Cardiac muscle cell (in vitro differentiated cells and primary cell): ENCODE results near the gene DR1. TPM values are rescaled to one million over a fixed set of nuclear protein-coding genes. Genes with fewer than 3 reads are reported as not detected.

Experiments
- DNase-seq, 2 donors: peaks; one replicate each; pipeline versions ENCODE4 v3.0.0 to v3.0.0-alpha.2; 2010 to 2017; ENCODE audit warnings: low read depth in 1 of 2, low spot score in 1 of 2
- H3K27ac ChIP-seq: fragments of 200-600 bp; sonication (generic); 2 replicates; pipeline ENCODE4 v1.5.1; 2016
- H3K27me3 ChIP-seq: fragments of 200-600 bp; sonication (generic); 2 replicates; pipeline ENCODE4 v1.6.0; 2016; ENCODE audit warnings: control low read depth
- H3K36me3 ChIP-seq: fragments of 200-600 bp; sonication (generic); 2 replicates; pipeline ENCODE4 v1.5.1; 2016; ENCODE audit warnings: control low read depth
- H3K4me1 ChIP-seq: fragments of 200-600 bp; sonication (generic); 2 replicates; pipeline ENCODE4 v1.8.1; 2017; ENCODE audit warnings: low read depth, mild to moderate bottlenecking, mixed run types
- H3K4me3 ChIP-seq: fragments of 200-600 bp; sonication (generic); 2 replicates; pipeline ENCODE4 v1.5.1; 2016; ENCODE audit warnings: mild to moderate bottlenecking
- H3K9me3 ChIP-seq: fragments of 200-600 bp; sonication (generic); 2 replicates; pipeline ENCODE4 v1.5.1; 2017; ENCODE audit warnings: low read depth, mild to moderate bottlenecking, control low read depth
- CTCF ChIP-seq: IDR thresholded peaks from 2 replicates; pipeline ENCODE4 v1.5.1; 2012; ENCODE audit warnings: low read depth, mild to moderate bottlenecking, low read length
- polyA plus RNA-seq: library from polyadenylated mRNA; unstranded; fragments of >200 nt; fragmentation: Nextera tagmentation; extraction: Ambion mirVana; gene quantifications from 2 replicates; pipeline ENCODE4 v1.2.1, GENCODE V29; 2016
- total RNA-seq: library from RNA; depleted of rRNA; stranded (reverse); fragments of >200 nt; gene quantifications from 2 replicates; pipeline ENCODE4 v1.2.3, GENCODE V29; 2016

Gene DR1
- total and polyA plus RNA-seq, 2 experiments from 2014 or later = 16.1 to 21.8 TPM

GRCh38 chr1:93354749-93355148 lies 9.0 kb downstream of the DR1 start:
- Histone ChIP-seq H3K4me1 (peaks cover 9% of the 10 kb centered on the region), H3K27ac (no peak overlapping the region), H3K4me3 (no peak overlapping the region), H3K27me3 (no peaks in the 10 kb centered on the region), H3K9me3 (no peaks in the 10 kb centered on the region), H3K36me3 (peaks cover 23% of the 10 kb centered on the region)
- no peak for DNase-seq
- TF ChIP-seq CTCF = no peak

GRCh38 chr1:93357242-93357641 lies 11.5 kb downstream of the DR1 start:
- TF ChIP-seq CTCF = no peak
- Histone ChIP-seq H3K4me3 (no peak overlapping the region), H3K36me3 (peaks cover 23% of the 10 kb centered on the region)

GRCh38 chr1:93358293-93358692 lies 12.6 kb downstream of the DR1 start:
- H3K4me1 ChIP-seq = peaks cover 3% of the 10 kb centered on the region
- TF ChIP-seq CTCF = no peak
- H3K4me3 ChIP-seq = no peak overlapping the region
- H3K36me3 ChIP-seq = peaks cover 28% of the 10 kb centered on the region
- H3K9me3 ChIP-seq = no peaks in the 10 kb centered on the region
- no peak for DNase-seq
- H3K27me3 ChIP-seq = no peaks in the 10 kb centered on the region
- H3K27ac ChIP-seq = no peak overlapping the region

More at GRCh38 chr1:93357242-93357641, 11.5 kb downstream of the DR1 start:
- peaks cover 4% of the 10 kb centered on the region for H3K4me1 ChIP-seq
- DNase-seq = no peak
- no peak overlapping the region for H3K27ac ChIP-seq
- H3K9me3 ChIP-seq = no peaks in the 10 kb centered on the region
- H3K27me3 ChIP-seq = no peaks in the 10 kb centered on the region

GRCh38 chr1:93360111-93360510 lies 14.4 kb downstream of the DR1 start:
- H3K4me1 ChIP-seq = no peaks in the 10 kb centered on the region
- no peak overlapping the region for H3K4me3 ChIP-seq
- no peak overlapping the region for H3K27ac ChIP-seq
- no peaks in the 10 kb centered on the region for H3K27me3 ChIP-seq
- DNase-seq = no peak
- TF ChIP-seq CTCF = no peak
- peaks cover 25% of the 10 kb centered on the region for H3K36me3 ChIP-seq
- H3K9me3 ChIP-seq = no peaks in the 10 kb centered on the region

GRCh38 chr1:93362237-93362636 lies 16.5 kb downstream of the DR1 start:
- peaks cover 23% of the 10 kb centered on the region for H3K36me3 ChIP-seq
- TF ChIP-seq CTCF = no peak
- no peak for DNase-seq
- H3K27me3 ChIP-seq = no peaks in the 10 kb centered on the region
- H3K27ac ChIP-seq = no peak overlapping the region
- no peaks in the 10 kb centered on the region for H3K4me1 ChIP-seq
- no peak overlapping the region for H3K4me3 ChIP-seq
- H3K9me3 ChIP-seq = no peaks in the 10 kb centered on the region

GRCh38 chr1:93365813-93366212 lies 20.1 kb downstream of the DR1 start:
- Histone ChIP-seq H3K4me3 (no peak overlapping the region), H3K36me3 (peaks cover 24% of the 10 kb centered on the region), H3K27me3 (no peaks in the 10 kb centered on the region), H3K4me1 (no peaks in the 10 kb centered on the region), H3K27ac (no peak overlapping the region), H3K9me3 (no peaks in the 10 kb centered on the region)
- DNase-seq = no peak
- no peak for TF ChIP-seq CTCF
